GM12878 (cell line): ENCODE results near the gene SLIT1. TPM values are rescaled to one million over a fixed set of nuclear protein-coding genes. Genes with fewer than 3 reads are reported as not detected.
A peak's percentile ranks its signal among the peaks of the same experiment; 100 is the strongest.

ENCODE experiments used
- ATAC-seq: fragments of 200-7000 bp; cut with Tn5 transposase; 3 replicates; pipeline ENCODE4 v1.9.1; 2020; ENCODE audit warnings: mild to moderate bottlenecking, moderate library complexity
- BruUV-seq: library from RNA; stranded (reverse); fragments of 400-500 nt; replicated peaks from 2 replicates; lab custom pipeline; 2021; lab: Mats Ljungman, UMichigan
- CTCF ChIA-PET: fragments of 300-600 bp; sonication (Branson Sonifier 250); formaldehyde crosslinking; extraction: SDS; loops from one replicate; lab custom pipeline; 2021; ENCODE audit warnings: inconsistent platforms; lab: Yijun Ruan, JAX
- POLR2A ChIA-PET: fragments of 350-600 bp; formaldehyde crosslinking; extraction: SDS; loops from one replicate; lab custom pipeline; 2021; ENCODE audit warnings: inconsistent platforms; lab: Charles Lee
- RAD21 ChIA-PET: fragments of 300-600 bp; sonication (Branson Sonifier 250); formaldehyde crosslinking; loops from one replicate; lab custom pipeline; 2023; ENCODE audit warnings: antibody characterized with exemption; ENCODE audit not compliant: unreplicated experiment; lab: Charles Lee
- SMC1A ChIA-PET: fragments of 300-600 bp; sonication (Branson Sonifier 250); formaldehyde crosslinking; loops from one replicate; lab custom pipeline; 2023; ENCODE audit not compliant: unreplicated experiment, uncharacterized antibody; lab: Charles Lee
- DNase-seq: peaks from one replicate; pipeline ENCODE4 v3.0.0-alpha.2; 2011; ENCODE audit warnings: low read depth, low spot score
- FAIRE-seq: peaks from 3 replicates; lab custom pipeline; 2011; peaks lifted over from hg19 to GRCh38; lab: Jason Lieb, UNC
- H2AFZ ChIP-seq: 2 replicates; pipeline ENCODE4 v1.6.0; 2011; ENCODE audit warnings: low read depth, low read length, control low read depth; ENCODE audit not compliant: control insufficient read depth
- H3K27ac ChIP-seq: 2 replicates; pipeline ENCODE4 v1.5.1; 2011; ENCODE audit warnings: control low read depth; ENCODE audit not compliant: control insufficient read depth, insufficient read depth
- H3K27me3 ChIP-seq, 2 experiments: replicated peaks in 1 of 2; 2 replicates each; pipeline versions ENCODE4 v1.6.0 to v1.6.1; 2011; ENCODE audit warnings: low read length in 1 of 2; ENCODE audit not compliant: control insufficient read depth in 2 of 2, insufficient read depth in 2 of 2
- H3K36me3 ChIP-seq, 2 experiments: 2 replicates each; pipeline ENCODE4 v1.5.1; 2011; ENCODE audit warnings: low read length in 1 of 2; ENCODE audit not compliant: control insufficient read depth in 2 of 2, insufficient read depth in 2 of 2
- H3K4me1 ChIP-seq: 2 replicates; pipeline ENCODE4 v1.6.1; 2011; ENCODE audit warnings: mild to moderate bottlenecking, low read length, moderate library complexity, mixed read lengths; ENCODE audit not compliant: control insufficient read depth, insufficient read depth
- H3K4me2 ChIP-seq: 2 replicates; pipeline ENCODE4 v1.6.0; 2011; ENCODE audit warnings: control low read depth; ENCODE audit not compliant: control insufficient read depth, insufficient read depth
- H3K4me3 ChIP-seq: fragments of 200-600 bp; sonication (generic); 2 replicates; pipeline ENCODE4 v1.5.1; 2016
- H3K79me2 ChIP-seq: 2 replicates; pipeline ENCODE4 v1.6.0; 2011; ENCODE audit warnings: low read length; ENCODE audit not compliant: control insufficient read depth, insufficient read depth
- H3K9ac ChIP-seq: 2 replicates; pipeline ENCODE4 v1.8.0; 2011; ENCODE audit warnings: low read length, control low read depth, mixed read lengths; ENCODE audit not compliant: control insufficient read depth, insufficient read depth
- H3K9me3 ChIP-seq: replicated peaks from 3 replicates; pipeline ENCODE4 v1.5.1; 2011; ENCODE audit warnings: mild to moderate bottlenecking, low read length; ENCODE audit not compliant: control insufficient read depth, insufficient read depth
- H4K20me1 ChIP-seq: 2 replicates; pipeline ENCODE4 v1.6.0; 2011; ENCODE audit not compliant: control insufficient read depth, insufficient read depth
- CBFB ChIP-seq: IDR thresholded peaks from 2 replicates; pipeline ENCODE4 v1.6.1; 2016; ENCODE audit warnings: antibody characterized with exemption, low read depth
- CEBPB ChIP-seq, 2 experiments: fragments of 150-350 bp in 1 of 2; IDR thresholded peaks; 2 replicates each; pipeline ENCODE4 v1.6.1; 2012 to 2014; ENCODE audit warnings: low read depth in 2 of 2, low read length in 2 of 2, borderline replicate concordance in 1 of 2, inconsistent platforms in 1 of 2
- MTA2 ChIP-seq: fragments of 450-650 bp; IDR thresholded peaks from 2 replicates; pipeline ENCODE4 v1.6.1; 2016; ENCODE audit warnings: low read depth, mild to moderate bottlenecking, moderate library complexity
- MTA3 ChIP-seq: IDR thresholded peaks from 2 replicates; pipeline ENCODE4 v1.6.1; 2012; ENCODE audit warnings: low read length, inconsistent platforms, borderline replicate concordance
- RBBP5 ChIP-seq: fragments of 200-600 bp; sonication (generic); conservative IDR thresholded peaks from 2 replicates; pipeline ENCODE4 v1.6.1; 2016
- TCF12 ChIP-seq: IDR thresholded peaks from 2 replicates; pipeline ENCODE4 v1.6.1; 2011; ENCODE audit warnings: low read depth, mild to moderate bottlenecking, low read length
- ZSCAN29 ChIP-seq: fragments of 450-650 bp; IDR thresholded peaks from 2 replicates; pipeline ENCODE4 v1.6.1; 2017; ENCODE audit warnings: mild to moderate bottlenecking, moderate library complexity
- WGBS: methylation state at CpG from one replicate; pipeline ENCODE4 v1.1.6; 2016; ENCODE audit warnings: low lambda C conversion rate; ENCODE audit not compliant: insufficient replicate concordance, insufficient coverage; ENCODE audit errors: missing lambda C conversion rate; 5-methylcytosine and 5-hydroxymethylcytosine counted together
- in situ Hi-C: fragments of 300-500 bp; cut with MboI; formaldehyde crosslinking; loops from 9 replicates; pipeline ENCODE4 v1.14.3; 2018; ENCODE audit warnings: mixed read lengths
- intact Hi-C: fragments of 100-400 bp; cut with micrococcal nuclease; formaldehyde crosslinking; loops from one replicate; pipeline ENCODE4 v1.14.2; 2022; ENCODE audit not compliant: unreplicated experiment
- polyA plus RNA-seq, 11 experiments: library from polyadenylated mRNA; depleted of rRNA in 4 of 11; unstranded in 6 of 11; stranded (reverse) in 5 of 11; fragments of >200 nt; fragmentation: Nextera tagmentation in 4 of 11; fragmentation: Illumina TruSeq in 1 of 11; extraction: Ambion mirVana in 4 of 11; extraction: Trizol in 1 of 11; gene quantifications; 1 replicate in 1 of 11; 2 replicates in 10 of 11; pipeline versions ENCODE4 v1.2.1 to v1.2.3, GENCODE V29; 2011 to 2016; ENCODE audit warnings: inconsistent platforms in 2 of 11, missing spikeins in 2 of 11, low read depth in 1 of 11
- total RNA-seq, 4 experiments: library from RNA; depleted of rRNA in 3 of 4; stranded (reverse); fragments of >200 nt in 3 of 4; fragmentation: Illumina TruSeq in 1 of 4; extraction: Trizol in 1 of 4; gene quantifications; 2 replicates each; pipeline versions ENCODE4 v1.2.1 to v1.2.3, GENCODE V29; 2013 to 2021
- TF ChIP-seq, protein P1 (sequence below): IDR thresholded peaks from 2 replicates; pipeline ENCODE4 v1.6.1; 2011; ENCODE audit warnings: mild to moderate bottlenecking, low read depth, low read length, moderate library complexity; ENCODE audit not compliant: insufficient replicate concordance

The SLIT1 gene
- total and polyA plus RNA-seq, 10 of the 15 experiments (the other 5 are each of a cell fraction or from before 2014, with no cell fraction given) = 0.04 to 0.19 (median 0.06) TPM; not detected in 4

- peak; percentile 18 for FAIRE-seq
- Histone ChIP-seq H3K4me1 (no peaks in the 10 kb centered on the region), H3K27me3 (no peaks in the 10 kb centered on the region), H3K4me2 (no peak overlapping the region), H3K79me2 (no peaks in the 10 kb centered on the region), H3K4me3 (no peak overlapping the region), H3K9me3 (no peaks in the 10 kb centered on the region), H3K9ac (no peak overlapping the region), H2AFZ (no peak overlapping the region), H3K36me3 (peaks cover 8 to 23% of the 10 kb centered on the region in 2 experiments; a peak in 3 of 4 replicates), H3K27ac (no peak overlapping the region), H4K20me1 (no peaks in the 10 kb centered on the region)
- ChIA-PET POLR2A (no interaction called here), SMC1A (interaction anchor here (0.8 to 1.2 kb wide), 2 partner anchors 74 to 108 kb away, joined by 3 read pairs; no protein-coding TSS in a partner anchor), RAD21 (no interaction called here), CTCF (no interaction called here)
- intact Hi-C loops (no loop called here), in situ Hi-C loops (no loop called here)
- no peak for ATAC-seq
- TF ChIP-seq TCF12 = no peak
- TF ChIP-seq MTA2 = no peak
- no peak for TF ChIP-seq MTA3
- TF ChIP-seq CBFB = no peak
- no peak for TF ChIP-seq RBBP5
- TF ChIP-seq CEBPB (IDR thresholded peaks at IDR 0.05; ENCODE audit: borderline replicate concordance in 1 of 2, low read depth in 2 of 2, low read length in 2 of 2) = no peak
- DNase-seq = no peak
- WGBS = 100% methylated on average over 2 of the region's 2 CpGs
- BruUV-seq = no TSS peak
Measured at GRCh38 chr10:96951954-96952353, 233.8 kb downstream of the SLIT1 start.

- no peak for TF ChIP-seq ZSCAN29
- TF ChIP-seq TCF12 = no peak
- TF ChIP-seq, protein P1, sequence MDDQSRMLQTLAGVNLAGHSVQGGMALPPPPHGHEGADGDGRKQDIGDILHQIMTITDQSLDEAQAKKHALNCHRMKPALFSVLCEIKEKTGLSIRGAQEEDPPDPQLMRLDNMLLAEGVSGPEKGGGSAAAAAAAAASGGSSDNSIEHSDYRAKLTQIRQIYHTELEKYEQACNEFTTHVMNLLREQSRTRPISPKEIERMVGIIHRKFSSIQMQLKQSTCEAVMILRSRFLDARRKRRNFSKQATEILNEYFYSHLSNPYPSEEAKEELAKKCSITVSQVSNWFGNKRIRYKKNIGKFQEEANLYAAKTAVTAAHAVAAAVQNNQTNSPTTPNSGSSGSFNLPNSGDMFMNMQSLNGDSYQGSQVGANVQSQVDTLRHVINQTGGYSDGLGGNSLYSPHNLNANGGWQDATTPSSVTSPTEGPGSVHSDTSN = no peak
- TF ChIP-seq, all 136 proteins: peak for 0
- 97% methylated on average over 5 of the region's 5 CpGs for WGBS
- Histone ChIP-seq H3K27ac (no peak overlapping the region), H3K9ac (no peak overlapping the region), H3K9me3 (no peaks in the 10 kb centered on the region), H4K20me1 (no peaks in the 10 kb centered on the region), H3K36me3 (peaks cover 0 to 15% of the 10 kb centered on the region in 2 experiments; a peak in 1 of 4 replicates), H3K4me3 (no peak overlapping the region), H3K79me2 (no peaks in the 10 kb centered on the region), H2AFZ (no peak overlapping the region), H3K27me3 (no peaks in the 10 kb centered on the region), H3K4me1 (no peaks in the 10 kb centered on the region), H3K4me2 (no peak overlapping the region)
- SMC1A ChIA-PET = interaction anchor here (0.8 to 1.4 kb wide), 2 partner anchors 37 to 76 kb away, joined by 3 to 4 read pairs; no protein-coding TSS in a partner anchor
- POLR2A ChIA-PET = no interaction called here
- BruUV-seq = no TSS peak
- in situ Hi-C loops (no loop called here), intact Hi-C loops (no loop called here)
- FAIRE-seq = no peak
- CTCF ChIA-PET = interaction anchor here (0.9 to 1.6 kb wide), 2 partner anchors 10 to 76 kb away, joined by 6 to 7 read pairs; no protein-coding TSS in a partner anchor
- RAD21 ChIA-PET = interaction anchor here (0.7 kb wide), 1 partner anchor 38 kb away, joined by 4 read pairs; no protein-coding TSS in a partner anchor
- no peak for ATAC-seq
- DNase-seq = no peak
Measured at GRCh38 chr10:96949039-96949683, 236.6 kb downstream of the SLIT1 start.
